ENCODE results near the gene DNAH1.

The DNAH1 gene

DNA sequence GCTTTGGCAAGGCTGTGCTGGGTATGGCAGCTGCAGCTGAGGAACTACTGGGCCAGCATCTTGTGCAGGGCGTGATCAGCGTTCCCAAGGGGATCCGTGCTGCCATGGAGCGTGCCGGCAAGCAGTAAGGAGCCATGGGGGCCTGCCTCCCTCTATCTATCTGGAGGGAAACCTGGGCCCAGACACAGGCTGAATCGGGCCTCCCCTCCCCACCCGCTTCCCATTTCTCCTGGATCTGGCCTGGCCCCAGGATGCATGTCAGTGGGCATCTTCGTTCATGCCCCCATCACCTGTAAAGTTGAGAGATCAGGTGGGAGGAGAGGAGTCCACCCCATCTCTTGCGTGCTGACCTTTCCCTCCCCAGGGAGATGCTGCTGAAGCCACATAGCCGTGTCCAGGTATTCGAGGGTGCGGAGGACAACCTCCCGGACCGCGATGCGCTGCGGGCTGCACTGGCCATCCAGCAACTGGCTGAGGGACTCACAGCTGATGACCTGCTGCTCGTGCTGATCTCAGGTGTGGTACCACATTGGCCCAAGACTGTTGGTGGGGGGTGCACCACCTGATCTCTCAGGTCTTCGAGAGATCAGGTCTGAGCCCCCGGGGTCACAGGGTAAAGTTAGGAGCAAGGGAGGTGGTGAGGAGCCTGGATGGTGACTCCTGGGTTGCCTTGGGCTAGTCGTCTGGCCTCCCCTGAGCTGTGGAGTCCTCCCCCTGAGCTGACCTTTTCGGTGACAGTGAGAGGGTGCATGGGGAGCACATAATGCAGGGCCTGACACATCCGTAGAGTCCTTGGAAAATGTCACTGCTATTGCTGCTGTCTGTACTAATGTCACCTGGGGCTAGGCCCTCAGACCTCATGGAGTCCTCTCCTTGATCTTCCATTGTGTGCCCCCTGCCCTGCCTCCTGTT lies 25.3 kb upstream of the DNAH1 start:
- no peak for DNase-seq (ENCODE audit: low spot score)

DNA sequence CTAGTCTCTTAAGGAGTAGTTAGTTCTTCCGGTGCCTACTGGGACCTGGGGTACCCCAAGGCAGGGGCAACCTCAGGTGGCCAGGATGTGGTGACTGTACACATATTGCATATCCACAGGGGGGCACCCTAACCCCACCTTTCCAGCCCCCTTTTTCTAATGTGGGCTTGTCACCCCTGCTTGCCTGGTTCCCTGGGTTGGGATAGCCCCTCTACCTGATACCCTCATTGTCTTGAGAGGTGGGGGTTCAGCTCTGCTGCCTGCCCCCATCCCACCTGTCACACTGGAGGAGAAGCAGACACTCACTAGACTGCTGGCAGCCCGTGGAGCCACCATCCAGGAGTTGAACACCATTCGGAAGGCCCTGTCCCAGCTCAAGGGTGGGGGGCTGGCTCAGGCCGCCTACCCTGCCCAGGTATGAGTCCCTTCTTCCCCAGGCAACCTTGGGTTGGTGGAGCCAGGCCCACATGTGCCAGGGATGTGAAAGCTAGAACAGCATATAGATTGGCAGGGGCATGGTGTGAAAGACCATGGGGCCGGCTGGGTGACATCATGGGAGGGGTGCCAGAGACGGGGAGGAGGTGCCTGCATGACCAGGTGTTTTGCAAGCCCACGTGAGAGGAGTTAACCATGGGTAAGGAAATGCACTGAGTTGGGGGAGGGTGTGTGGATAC lies 24.5 kb upstream of the DNAH1 start:
- DNase-seq (ENCODE audit: low spot score), result no peak

DNA sequence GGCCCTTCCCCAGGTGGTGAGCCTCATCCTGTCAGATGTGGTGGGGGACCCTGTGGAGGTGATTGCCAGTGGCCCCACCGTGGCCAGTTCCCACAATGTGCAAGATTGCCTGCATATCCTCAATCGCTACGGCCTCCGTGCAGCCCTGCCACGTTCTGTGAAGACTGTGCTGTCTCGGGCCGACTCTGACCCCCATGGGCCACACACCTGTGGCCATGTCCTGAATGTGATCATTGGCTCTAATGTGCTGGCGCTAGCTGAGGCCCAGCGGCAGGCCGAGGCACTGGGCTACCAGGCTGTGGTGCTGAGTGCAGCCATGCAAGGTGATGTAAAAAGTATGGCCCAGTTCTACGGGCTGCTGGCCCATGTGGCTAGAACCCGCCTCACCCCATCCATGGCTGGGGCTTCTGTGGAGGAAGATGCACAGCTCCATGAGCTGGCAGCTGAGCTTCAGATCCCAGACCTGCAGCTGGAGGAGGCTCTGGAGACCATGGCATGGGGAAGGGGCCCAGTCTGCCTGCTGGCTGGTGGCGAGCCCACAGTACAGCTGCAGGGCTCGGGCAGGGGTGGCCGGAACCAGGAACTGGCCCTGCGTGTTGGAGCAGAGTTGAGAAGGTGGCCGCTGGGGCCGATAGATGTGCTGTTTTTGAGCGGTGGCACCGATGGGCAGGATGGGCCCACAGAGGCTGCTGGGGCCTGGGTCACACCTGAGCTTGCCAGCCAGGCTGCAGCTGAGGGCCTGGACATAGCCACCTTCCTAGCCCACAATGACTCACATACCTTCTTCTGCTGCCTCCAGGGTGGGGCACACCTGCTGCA lies 23.7 kb upstream of the DNAH1 start:
- DNase-seq (ENCODE audit: low spot score), result no peak

DNA sequence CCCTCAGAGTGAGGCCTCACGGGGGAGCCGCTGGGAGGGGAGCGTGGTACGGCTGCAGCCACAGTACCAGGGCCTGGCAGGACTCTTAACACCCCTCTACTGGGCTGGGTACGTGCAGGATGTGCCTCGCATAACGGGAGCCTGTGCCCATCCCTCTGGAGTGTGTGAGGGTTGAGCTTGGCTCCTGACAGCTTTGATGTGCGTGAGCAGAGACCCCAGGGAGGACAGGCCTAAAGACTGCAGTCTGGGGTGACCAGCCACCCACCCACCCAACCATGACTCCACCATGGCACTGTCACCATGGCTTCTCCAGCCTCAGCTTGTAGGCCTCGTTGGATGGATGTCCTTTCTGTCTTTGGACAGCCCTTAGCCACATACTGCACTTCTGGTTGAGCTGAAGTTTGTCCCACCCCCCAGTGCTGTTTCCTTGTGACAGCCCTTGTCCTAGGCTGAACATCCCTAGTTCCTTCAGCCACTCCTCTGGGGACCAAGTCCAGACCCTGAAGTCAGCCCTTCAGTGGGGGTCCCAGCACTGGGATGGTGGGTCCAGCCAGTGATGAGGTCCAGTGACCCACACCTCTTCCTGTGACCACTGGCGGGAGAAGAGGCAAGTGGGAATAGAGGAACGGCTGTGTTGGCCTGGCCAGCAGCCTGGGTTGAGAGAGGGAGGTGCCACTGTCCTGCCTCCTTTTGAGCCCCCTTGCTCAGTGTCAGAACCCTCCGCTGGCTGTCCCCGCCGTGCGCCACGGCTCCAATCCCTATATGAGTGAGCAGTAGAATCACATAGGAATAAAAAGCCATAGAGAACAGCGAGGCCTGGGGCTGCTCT lies 22.4 kb upstream of the DNAH1 start:
- no peak for DNase-seq (ENCODE audit: low spot score)

DNA sequence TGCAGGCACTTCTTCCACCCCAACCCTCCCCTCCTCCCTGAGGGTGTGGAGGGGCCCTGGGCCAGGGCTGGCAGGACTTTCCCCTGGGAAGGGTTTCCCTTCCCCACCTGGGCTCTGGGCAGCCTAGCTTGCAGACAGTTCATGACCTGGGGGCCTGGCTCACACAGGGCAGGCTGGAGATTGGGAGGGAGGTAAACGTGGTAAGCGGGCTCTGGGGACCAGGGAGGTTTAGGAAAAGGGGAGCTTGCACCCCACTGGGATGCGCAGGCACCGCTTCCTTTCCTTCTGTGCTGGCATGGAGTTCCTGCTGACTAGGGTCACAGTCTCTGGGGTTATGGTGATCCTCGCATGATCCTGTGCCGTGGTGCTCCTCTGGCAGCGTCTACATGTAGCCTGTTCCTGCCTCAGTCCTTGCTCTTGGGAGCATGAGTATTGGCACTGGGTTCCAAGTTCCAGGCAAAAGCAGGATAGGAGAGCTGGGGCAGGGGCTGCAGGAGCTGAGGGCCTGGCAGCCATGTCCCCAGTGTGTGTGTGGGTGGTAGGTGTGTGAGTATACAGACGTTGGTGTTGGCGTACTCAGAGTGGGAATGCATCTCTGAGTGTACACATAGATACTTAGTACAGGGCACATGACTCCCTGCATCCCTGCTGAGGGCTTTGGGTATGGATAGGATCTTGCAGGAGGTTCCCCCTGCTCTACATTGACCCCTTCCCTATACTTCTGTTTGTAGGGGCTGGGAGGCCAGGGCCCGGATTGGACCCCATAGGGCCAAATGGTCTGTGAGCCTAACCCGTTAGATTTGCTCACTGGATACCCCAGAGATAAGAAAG lies 21.6 kb upstream of the DNAH1 start:
- no peak for DNase-seq (ENCODE audit: low spot score)

DNA sequence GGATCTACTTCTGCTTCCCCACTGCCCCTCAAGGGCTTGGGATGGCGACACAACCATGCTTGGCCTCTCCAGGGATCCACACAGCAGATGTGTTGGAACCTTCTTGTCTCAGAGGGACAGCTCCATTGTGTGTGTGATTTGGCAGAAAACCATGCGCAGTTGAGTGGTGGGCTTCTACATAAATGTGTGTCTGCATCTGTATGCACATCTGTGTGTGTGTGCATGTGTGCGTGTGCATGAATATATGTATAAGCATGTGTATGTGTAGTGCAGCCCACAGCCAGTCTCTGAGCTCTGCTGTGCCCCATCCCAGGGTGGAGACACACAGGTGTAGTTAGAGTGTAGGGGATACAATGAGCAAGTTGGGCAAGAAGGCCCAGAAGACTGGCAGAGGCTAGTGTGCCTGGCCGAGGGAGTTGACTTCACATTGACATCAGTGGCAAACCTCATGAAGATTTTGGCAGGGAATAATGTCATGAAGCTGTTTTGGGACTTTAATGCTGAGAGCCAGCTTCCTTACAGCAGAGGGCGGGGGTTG lies 20.4 kb upstream of the DNAH1 start:
- DNase-seq (ENCODE audit: low spot score), result no peak

DNA sequence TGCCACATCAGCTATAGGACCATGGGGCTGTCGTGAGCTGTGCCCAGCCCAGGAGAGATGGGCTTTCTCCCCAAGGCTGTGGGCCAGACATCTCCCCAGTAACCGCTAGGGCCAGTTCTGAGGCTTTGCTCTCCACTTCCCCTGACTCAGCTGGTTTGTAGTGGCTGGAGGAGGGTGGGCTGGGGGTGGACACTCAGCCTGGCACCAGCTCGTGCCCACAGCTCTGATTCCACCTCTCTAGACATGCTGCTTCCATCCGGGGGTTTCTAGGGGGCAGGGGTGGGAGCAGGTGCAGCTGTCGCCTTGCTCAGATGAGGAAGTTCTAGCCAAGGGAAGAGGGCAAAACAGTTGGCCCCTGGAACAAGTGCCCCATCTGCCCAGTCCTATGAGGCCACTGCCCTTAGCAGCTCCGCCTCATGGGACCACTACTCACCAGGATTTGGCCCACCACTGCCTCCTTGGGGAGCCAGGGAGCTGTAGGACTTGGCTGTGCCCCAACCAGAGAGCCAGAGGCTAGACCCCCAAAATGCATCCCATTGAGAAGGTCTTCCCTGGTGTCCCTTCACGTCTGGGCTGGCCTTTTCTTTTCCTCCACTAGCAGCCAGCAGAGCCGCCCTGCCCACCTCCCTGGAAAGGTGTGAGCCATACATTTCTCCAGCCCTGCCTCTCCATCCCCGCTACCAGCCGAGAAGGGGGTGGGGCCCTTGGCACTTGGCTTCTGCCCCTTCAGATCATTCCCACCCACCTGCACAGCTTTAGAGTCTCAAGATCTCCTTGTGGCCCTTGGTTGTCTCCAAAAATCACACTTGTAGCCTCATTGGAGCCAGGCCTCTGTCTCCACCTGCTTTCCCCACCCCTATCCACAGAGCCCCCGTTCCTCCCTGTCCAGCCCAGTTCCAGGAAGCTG lies 18.6 kb upstream of the DNAH1 start:
- DNase-seq (ENCODE audit: low spot score), result no peak

DNA sequence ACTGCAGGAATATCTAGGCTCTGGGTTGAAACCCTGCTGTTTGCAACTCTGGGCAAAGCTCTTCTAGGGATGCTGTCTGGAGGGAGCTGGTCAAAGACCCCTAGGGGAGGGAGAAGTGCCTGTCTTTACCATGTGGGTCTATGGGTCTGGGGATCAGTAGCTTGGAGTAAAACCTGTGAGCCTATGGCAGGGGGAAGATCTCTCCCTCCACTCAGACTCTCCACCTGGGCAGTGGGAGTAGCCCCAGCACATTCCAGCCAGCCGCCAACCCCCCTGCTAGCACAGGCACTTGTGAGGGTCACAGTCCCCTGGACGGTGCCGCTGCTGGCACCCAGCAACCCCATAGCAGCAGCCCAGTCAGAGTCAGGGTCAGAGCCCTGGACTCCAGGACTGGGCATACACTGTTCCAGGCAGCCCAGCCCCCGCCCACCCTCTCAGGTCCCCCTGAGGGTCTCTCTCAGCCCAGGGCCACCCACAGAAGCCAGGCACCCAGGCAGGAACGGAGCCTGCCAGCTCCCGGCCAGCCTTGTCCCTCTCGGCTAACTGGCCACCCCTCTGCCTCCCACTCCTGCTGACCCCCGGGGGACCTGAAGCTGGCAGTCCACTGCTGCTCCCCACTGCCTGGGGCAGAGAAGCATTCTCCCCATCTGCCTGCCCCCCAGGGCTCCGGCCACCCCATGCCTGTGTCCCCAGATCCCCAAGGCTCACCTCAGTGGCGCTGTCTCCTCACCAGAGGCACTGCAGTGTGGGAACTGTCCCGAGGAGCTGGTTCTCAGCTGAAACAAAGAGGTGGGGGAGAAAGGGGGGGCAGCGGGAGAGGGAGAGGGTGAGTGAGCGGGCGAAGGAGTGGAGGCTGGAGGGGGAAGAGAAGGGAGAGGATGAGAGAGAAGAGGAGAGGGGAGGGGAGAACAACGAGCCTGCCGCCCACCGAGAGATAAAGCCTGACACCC lies 17.7 kb upstream of the DNAH1 start:
- DNase-seq (ENCODE audit: low spot score), result no peak

DNA sequence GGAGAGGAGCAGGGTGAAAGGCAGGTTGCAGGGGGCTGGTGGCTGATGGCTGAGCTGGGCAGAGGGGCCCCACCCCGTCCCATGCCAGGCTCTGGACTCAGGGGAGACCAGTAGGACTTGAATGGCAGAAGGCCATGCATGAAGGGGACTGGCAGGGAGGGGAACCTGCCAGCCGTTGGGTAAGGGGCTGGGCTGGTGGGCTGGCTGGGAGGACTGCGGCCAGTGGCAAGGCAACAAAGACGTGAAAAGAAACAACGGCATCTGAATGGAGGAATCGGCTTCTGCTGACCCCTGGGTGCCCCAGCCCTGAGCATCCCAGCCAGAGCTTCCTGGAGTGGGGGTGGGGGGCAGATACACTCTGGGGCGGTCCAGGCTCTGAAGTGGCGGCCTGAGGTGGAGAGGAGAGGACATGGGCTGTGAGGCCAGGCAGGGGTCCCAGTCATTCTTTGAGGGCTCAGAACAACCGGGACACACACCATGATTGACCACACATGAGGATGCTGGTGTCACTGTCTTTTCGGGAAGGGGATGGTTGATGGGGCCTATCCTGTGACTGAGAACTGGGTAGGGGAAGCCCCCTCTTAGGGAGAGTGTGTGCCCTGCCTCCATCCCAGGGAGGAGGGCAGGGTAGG lies 16.8 kb upstream of the DNAH1 start:
- no peak for DNase-seq (ENCODE audit: low spot score)

DNA sequence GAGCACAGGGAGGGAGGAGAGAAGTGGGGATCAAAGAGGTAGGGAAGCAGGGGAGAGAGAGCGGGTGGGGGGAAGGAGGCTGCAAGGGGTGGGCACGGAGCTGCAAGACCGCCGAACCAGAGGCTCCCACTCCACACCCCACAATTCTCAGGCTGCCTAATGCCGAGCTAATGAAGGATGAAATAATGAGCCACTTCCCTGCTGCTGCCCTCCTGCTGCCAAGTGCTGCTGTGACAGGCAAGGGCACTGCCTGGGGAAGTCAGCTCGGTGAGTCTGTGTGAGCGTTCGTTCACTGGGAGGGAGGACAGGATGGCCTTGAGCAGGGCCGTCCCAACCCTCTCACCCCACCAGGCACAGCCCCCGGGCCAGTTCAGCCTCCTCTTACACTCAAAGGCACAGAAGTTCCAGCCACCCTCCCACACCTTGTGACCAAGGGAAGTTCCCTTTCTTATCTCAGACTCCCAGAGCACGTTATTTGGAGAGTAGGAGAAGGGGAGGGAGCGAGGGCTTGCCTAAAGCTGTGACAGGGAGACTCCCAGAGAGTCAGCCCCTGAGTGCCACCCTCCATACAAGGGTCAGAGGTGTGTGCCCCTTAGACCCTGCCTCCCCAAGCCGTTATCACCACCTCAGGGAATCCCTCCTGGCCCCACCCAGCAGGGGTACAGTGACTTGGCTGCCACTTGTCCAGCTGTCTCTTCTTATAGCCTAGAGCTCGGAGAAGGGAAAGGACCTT lies 16.1 kb upstream of the DNAH1 start:
- peak; percentile 70 for DNase-seq (ENCODE audit: low spot score)

DNA sequence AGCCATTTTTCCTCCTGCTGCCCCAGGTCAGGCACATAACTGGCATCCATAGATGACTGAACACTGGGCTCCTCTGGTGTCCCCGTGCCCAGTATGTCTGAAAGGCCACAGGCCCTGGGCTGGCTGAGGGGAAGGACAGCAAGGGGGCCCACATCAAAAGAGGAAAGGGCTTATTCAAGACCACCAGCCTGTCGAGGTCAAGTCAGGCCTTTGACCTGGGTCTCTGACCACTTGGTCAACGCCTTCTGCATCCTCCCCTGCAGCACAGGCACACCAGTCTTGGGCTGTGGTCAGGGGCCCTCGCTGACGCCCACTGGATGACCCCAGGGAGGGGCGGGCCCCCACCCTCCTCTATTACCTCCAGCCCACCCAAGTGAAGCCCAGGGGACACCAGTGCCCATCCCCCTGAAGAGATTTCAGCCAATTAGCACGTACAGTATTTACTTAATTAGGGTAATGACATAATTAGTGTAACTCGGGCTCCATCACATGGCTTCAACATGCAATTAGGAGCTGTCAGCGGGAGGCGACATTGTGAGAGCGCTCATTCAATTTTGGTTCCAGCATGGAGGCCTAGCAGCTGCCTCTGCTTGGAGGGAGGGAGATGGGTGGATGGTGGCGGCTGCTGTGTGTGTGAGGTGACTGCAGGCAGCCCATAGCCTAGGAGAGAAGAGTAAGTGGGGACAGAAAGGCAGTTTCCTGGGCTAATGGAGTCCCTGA lies 13.5 kb upstream of the DNAH1 start:
- no peak for DNase-seq (ENCODE audit: low spot score)

DNA sequence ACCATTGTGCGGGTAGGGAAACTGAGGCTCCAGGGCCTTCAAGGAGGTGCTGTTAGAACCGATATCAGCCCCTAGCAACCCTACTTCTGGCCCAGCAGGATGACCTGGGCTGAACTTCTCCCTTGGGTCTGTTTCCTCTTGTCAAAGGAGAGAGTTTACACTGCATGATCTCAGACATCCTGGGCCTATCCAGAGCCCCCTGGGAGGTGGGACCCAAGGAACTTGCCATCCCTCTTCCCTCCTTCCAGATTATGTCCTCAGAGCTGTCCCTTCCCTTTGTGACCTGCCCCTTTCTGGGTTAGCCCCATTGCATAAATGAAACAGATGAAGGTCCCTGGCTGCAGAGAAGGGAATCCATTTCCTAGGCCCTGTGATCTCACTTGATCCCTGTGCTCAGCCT lies 12.3 kb upstream of the DNAH1 start:
- DNase-seq (ENCODE audit: low spot score), result no peak

DNA sequence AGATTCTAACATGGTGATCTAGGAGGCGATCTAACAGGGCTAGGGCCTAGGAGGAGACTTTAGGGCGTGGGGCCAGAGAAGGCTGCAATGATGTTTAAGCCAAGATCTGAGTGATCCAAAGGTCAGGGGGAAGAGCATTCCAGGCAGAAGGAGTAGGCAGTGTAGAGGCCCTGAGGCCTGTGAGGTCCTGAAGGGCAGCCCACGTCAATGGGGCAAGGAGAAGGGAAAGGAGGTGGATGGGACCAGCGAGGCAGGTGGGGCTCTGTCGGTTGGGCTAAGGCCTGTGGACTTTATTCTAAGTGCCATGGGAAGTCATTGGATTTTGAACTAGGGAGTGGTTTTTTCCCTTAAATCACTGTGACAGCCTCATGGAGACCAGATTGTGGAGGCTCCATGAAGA lies 10.2 kb upstream of the DNAH1 start:
- DNase-seq (ENCODE audit: low spot score), result no peak

DNA sequence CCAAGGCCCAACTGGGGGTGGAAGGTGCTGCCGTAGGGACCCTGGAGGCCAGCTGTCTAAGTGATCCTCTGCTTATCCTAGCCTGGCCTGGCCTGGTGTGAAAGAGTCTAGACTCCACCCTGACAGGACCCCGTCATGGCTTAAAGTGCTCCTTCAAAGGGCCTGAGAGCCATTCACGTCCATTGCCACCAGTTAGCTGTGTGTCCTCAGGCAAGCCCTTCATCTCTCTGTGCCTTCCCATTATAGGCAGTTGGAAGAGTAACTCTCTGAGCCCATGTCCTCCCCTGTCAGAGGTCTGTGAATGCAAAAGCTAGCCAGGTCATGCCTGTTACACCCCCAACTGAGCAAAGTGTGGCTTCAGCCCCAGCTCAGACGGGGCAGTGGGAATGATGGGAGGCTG lies 9.1 kb upstream of the DNAH1 start:
- DNase-seq (ENCODE audit: low spot score), result no peak

DNA sequence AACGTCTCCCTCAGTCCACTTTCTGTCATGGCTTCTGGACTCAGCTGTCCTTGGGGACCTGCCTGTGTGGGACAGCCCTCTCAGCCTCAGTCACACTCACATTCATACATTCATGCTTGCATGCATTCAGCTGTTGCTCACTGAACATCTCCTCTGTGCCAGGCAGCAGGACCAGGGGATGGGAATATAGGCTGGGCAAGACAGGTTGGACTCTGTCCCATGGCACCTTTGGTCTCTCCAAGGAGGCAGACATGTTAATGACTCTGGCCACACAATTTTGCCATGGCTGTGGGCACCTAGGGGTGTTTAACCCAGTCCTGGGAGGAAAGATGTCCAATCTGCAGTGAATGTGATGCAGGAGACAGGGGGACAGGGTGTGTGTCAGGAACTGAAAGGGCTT lies 7.8 kb upstream of the DNAH1 start:
- DNase-seq (ENCODE audit: low spot score), result no peak

DNA sequence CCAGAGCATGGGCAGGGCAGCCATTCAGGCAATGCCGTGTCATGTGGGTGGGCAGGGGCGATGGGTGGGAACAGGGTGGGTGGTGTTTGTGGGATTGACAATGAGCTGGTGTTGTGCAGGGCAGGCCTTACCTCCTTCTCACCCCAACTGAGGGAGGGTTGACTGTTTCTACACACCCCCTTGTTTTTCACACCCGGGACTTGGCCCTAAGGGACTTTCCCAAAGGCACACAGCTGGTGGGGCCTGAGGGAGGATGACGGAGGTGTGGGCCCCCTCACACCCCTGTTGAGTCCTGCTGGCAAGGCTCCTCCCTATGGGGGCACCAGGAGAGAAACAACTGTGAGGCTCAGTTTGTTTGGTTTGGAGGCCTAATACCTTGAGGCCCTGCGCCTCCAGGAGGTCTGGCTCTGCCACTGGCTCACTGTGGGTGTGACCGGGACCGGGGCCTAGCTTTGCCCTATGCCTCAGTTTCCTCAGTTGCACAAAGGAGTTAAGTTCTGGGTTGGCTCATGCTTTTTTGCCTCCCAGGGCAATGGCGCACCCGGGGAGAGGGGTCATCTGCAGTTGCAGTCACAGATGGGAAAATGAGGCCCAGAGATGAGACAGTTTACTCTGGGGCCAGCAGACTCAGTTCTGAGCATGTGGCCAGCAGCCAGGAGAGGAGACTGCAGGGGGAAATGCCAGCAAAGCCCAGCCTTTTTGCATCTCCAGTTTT lies 5.1 kb upstream of the DNAH1 start:
- no peak for DNase-seq (ENCODE audit: low spot score)
